ENCODE results near the gene MRPL43. TPM values are rescaled to one million over a fixed set of nuclear protein-coding genes. Genes with fewer than 3 reads are reported as not detected.

The MRPL43 gene
- total RNA-seq (2013; cell fraction: nucleolus; rRNA removed), result 30.3 and 37.0 TPM in 2 replicates
- 74.8 and 84.7 TPM in 2 replicates for total RNA-seq (2014; rRNA removed)
- total RNA-seq (2014; rRNA removed; fragmentation: Illumina TruSeq; extraction: Trizol), result 34.3 and 40.1 TPM in 2 replicates
- total RNA-seq (2021), result 58.6 and 65.5 TPM in 2 replicates
- polyA plus RNA-seq (2011; ENCODE audit: low read depth), result 30.0 TPM
- 39.3 and 64.7 TPM in 2 replicates for polyA plus RNA-seq (2011; rRNA removed)
- 79.2 and 143 TPM in 2 replicates for polyA plus RNA-seq (2011; cell fraction: cytosol; rRNA removed)
- polyA plus RNA-seq (2011; cell fraction: nucleus; rRNA removed), result 106 and 124 TPM in 2 replicates
- 67.6 and 72.0 TPM in 2 replicates for polyA plus RNA-seq (2012)
- polyA plus RNA-seq (2014; fragmentation: Illumina TruSeq; extraction: Trizol), result 15.9 and 24.8 TPM in 2 replicates
- 10 to 100 TPM; 16.6 to 24.2 TPM for polyA plus RNA-seq (2014; fragmentation: Nextera tagmentation; extraction: Ambion mirVana)
- polyA plus RNA-seq (2014; rRNA removed), result 102 and 115 TPM in 2 replicates
- 100 to 1,000 TPM; 101 to 108 TPM for polyA plus RNA-seq (2016; fragmentation: Nextera tagmentation; extraction: Ambion mirVana)
- 25.1 and 42.2 TPM in 2 replicates for polyA minus RNA-seq (2011; rRNA and poly(A)+ RNA removed)
- polyA minus RNA-seq (2011; cell fraction: cytosol; rRNA and poly(A)+ RNA removed), result 20.7 and 27.8 TPM in 2 replicates
- 30.9 and 40.5 TPM in 2 replicates for polyA minus RNA-seq (2011; cell fraction: nucleus; rRNA and poly(A)+ RNA removed)
- Bru-seq, nascent RNA, result percentile 73 among the genes with signal in this experiment
- BruChase-seq, experiment 1, labeled RNA remaining after a 6-hour chase, result percentile 73 among the genes with signal in this experiment
- BruChase-seq, experiment 2, labeled RNA remaining after a 2-hour chase, result percentile 75 among the genes with signal in this experiment
- long read RNA-seq, experiment 1, transcript MRPL43-201 (5 exons, 747 nt), result minor isoform, 8 of 41 reads
- long read RNA-seq, experiment 1, transcript MRPL43-203 (3 exons, 1,010 nt), result major isoform, 27 of 41 reads
- long read RNA-seq, experiment 1, partial matches to known transcripts, result 1 of 41 reads
- long read RNA-seq, experiment 1, other reads (novel, unspliced or antisense), result 1 of 41 reads
- long read RNA-seq, experiment 2, transcript MRPL43-201 (5 exons, 747 nt), result minor isoform, 13 of 103 reads
- long read RNA-seq, experiment 2, transcript MRPL43-213 (2 exons, 897 nt), result minor isoform, 5 of 103 reads
- long read RNA-seq, experiment 2, transcript MRPL43-203 (3 exons, 1,010 nt), result major isoform, 70 of 103 reads
- long read RNA-seq, experiment 2, transcript MRPL43-204 (6 exons, 894 nt), result minor isoform, 6 of 103 reads
- long read RNA-seq, experiment 2, partial matches to known transcripts, result 2 of 103 reads
- long read RNA-seq, experiment 2, other reads (novel, unspliced or antisense), result 3 of 103 reads

GRCh38 chr10:100986952-100987684 is at the start of gene MRPL43, which contains the start of gene TWNK:
TSS of gene MRPL43 (minus strand) at chr10:100987497. CDS start at chr10:100987443, 54 bp downstream.
TSS of gene TWNK (plus strand) at chr10:100987543. CDS start at chr10:100988211, 668 bp downstream.
- SMC1A ChIA-PET (ENCODE audit: uncharacterized antibody, unreplicated experiment), result interaction anchor here (1.5 kb wide), 1 partner anchor 10 kb away, joined by 4 read pairs; no protein-coding TSS in a partner anchor
- 2% methylated on average over 64 of the region's 75 CpGs for WGBS (ENCODE audit: insufficient coverage, insufficient replicate concordance, low lambda C conversion rate, missing lambda C conversion rate)
- RAD21 ChIA-PET (ENCODE audit: unreplicated experiment), result interaction anchor here (0.6 to 0.9 kb wide), 2 partner anchors 11 to 27 kb away, joined by 4 to 6 read pairs; no protein-coding TSS in a partner anchor
- no peaks in the 10 kb centered on the region for H3K9me3 ChIP-seq (replicated peaks; ENCODE audit: control insufficient read depth, insufficient read depth, low read length)
- POLR2A ChIA-PET, result interaction anchor here (2.8 kb wide), 1 partner anchor 11 kb away, joined by 23 read pairs; the partner anchor contains the start of gene LZTS2
- no peaks in the 10 kb centered on the region for H3K27me3 ChIP-seq (replicated peaks in 1 of 2; ENCODE audit: control insufficient read depth in 2 of 2, insufficient read depth in 2 of 2, low read length in 1 of 2)
- CTCF ChIA-PET, result interaction anchor here (0.6 to 5.5 kb wide), 6 partner anchors 10 to 417 kb away, joined by 3 to 42 read pairs (median 3); no protein-coding TSS in a partner anchor
- peak within 1 kb of the TSS; percentile 99 for H2AFZ ChIP-seq (ENCODE audit: control insufficient read depth, low read depth, low read length)
- peaks cover 9 to 14% of the 10 kb centered on the region in 2 experiments; a peak in 3 of 4 replicates for H3K36me3 ChIP-seq (ENCODE audit: control insufficient read depth in 2 of 2, insufficient read depth in 2 of 2, low read length in 1 of 2)
- BruUV-seq (replicated peaks), result no TSS peak
- peak within 1 kb of the TSS; percentile 86 for H3K9ac ChIP-seq (ENCODE audit: control insufficient read depth, insufficient read depth, low read length)
- ATAC-seq (peak; percentile 96), DNase-seq (ENCODE audit: low read depth, low spot score) (no peak), FAIRE-seq (peak; percentile 97)
- H4K20me1 ChIP-seq (ENCODE audit: control insufficient read depth, insufficient read depth), result no peaks in the 10 kb centered on the region
- H3K4me1 ChIP-seq (ENCODE audit: control insufficient read depth, insufficient read depth, low read length), result peaks cover 16% of the 10 kb centered on the region
- peak within 1 kb of the TSS; percentile 100 for H3K4me2 ChIP-seq (ENCODE audit: control insufficient read depth, insufficient read depth)
- H3K4me3 ChIP-seq, result peak within 1 kb of the TSS; percentile 98
- intact Hi-C loops (cut with micrococcal nuclease; ENCODE audit: unreplicated experiment), result no loop called here
- in situ Hi-C loops (cut with MboI), result no loop called here
- H3K79me2 ChIP-seq (ENCODE audit: control insufficient read depth, insufficient read depth, low read length), result peaks cover 37% of the 10 kb centered on the region
- peak within 1 kb of the TSS; percentile 71 for H3K27ac ChIP-seq (ENCODE audit: control insufficient read depth, insufficient read depth)
- TF ChIP-seq HDGF (IDR thresholded peaks at IDR 0.05) (no peak), POU2F2 (IDR thresholded peaks at IDR 0.05; ENCODE audit: borderline replicate concordance, low read depth, low read length) (peak; percentile 58; the same call in 2 of the 3 replicates), BMI1 (IDR thresholded peaks at IDR 0.05; ENCODE audit: borderline replicate concordance) (no peak), HDAC2 (IDR thresholded peaks at IDR 0.05) (0 out of 2 replicates have a peak, but pooled peaks have one; percentile 36), GATAD2B (conservative IDR thresholded peaks at IDR 0.05; ENCODE audit: low read depth) (peak; percentile 29; the same call in 1 of the 2 replicates), ATF2 (IDR thresholded peaks at IDR 0.05; ENCODE audit: low read length) (no peak), ZNF622 (IDR thresholded peaks at IDR 0.05) (no peak), RAD51 (IDR thresholded peaks at IDR 0.05) (no peak)
- TF ChIP-seq, protein P1, sequence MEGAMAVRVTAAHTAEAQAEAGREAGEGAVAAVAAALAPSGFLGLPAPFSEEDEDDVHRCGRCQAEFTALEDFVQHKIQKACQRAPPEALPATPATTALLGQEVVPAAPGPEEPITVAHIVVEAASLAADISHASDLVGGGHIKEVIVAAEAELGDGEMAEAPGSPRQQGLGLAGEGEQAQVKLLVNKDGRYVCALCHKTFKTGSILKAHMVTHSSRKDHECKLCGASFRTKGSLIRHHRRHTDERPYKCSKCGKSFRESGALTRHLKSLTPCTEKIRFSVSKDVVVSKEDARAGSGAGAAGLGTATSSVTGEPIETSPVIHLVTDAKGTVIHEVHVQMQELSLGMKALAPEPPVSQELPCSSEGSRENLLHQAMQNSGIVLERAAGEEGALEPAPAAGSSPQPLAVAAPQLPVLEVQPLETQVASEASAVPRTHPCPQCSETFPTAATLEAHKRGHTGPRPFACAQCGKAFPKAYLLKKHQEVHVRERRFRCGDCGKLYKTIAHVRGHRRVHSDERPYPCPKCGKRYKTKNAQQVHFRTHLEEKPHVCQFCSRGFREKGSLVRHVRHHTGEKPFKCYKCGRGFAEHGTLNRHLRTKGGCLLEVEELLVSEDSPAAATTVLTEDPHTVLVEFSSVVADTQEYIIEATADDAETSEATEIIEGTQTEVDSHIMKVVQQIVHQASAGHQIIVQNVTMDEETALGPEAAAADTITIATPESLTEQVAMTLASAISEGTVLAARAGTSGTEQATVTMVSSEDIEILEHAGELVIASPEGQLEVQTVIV (IDR thresholded peaks at IDR 0.05; ENCODE audit: borderline replicate concordance, partially characterized antibody), result no peak
- TF ChIP-seq, protein P2, sequence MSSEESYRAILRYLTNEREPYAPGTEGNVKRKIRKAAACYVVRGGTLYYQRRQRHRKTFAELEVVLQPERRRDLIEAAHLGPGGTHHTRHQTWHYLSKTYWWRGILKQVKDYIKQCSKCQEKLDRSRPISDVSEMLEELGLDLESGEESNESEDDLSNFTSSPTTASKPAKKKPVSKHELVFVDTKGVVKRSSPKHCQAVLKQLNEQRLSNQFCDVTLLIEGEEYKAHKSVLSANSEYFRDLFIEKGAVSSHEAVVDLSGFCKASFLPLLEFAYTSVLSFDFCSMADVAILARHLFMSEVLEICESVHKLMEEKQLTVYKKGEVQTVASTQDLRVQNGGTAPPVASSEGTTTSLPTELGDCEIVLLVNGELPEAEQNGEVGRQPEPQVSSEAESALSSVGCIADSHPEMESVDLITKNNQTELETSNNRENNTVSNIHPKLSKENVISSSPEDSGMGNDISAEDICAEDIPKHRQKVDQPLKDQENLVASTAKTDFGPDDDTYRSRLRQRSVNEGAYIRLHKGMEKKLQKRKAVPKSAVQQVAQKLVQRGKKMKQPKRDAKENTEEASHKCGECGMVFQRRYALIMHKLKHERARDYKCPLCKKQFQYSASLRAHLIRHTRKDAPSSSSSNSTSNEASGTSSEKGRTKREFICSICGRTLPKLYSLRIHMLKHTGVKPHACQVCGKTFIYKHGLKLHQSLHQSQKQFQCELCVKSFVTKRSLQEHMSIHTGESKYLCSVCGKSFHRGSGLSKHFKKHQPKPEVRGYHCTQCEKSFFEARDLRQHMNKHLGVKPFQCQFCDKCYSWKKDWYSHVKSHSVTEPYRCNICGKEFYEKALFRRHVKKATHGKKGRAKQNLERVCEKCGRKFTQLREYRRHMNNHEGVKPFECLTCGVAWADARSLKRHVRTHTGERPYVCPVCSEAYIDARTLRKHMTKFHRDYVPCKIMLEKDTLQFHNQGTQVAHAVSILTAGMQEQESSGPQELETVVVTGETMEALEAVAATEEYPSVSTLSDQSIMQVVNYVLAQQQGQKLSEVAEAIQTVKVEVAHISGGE (CRISPR knock-in tag; IDR thresholded peaks at IDR 0.05), result no peak

Data from GM12878 (cell line).